ENCODE data around the gene PIPOX.

DNA sequence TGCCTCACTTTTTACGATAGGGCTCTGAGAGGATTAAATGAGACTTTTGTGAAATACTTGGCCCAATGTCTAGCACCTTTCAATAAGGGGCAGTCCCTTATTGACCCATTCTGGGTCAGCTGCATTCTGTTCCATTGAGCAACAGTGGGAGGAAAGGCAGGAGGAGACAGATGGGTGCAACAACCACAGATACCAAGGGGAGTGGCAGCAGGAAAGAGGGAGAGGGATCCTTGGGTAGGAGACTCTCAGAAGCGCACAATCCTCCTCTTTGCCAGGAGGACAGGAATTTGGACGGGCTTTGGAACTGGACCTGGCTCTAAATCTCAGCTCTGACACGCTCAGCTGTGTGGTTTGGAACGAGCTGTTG lies 3.5 kb downstream of the PIPOX start:
- TF ChIP-seq, protein P1, sequence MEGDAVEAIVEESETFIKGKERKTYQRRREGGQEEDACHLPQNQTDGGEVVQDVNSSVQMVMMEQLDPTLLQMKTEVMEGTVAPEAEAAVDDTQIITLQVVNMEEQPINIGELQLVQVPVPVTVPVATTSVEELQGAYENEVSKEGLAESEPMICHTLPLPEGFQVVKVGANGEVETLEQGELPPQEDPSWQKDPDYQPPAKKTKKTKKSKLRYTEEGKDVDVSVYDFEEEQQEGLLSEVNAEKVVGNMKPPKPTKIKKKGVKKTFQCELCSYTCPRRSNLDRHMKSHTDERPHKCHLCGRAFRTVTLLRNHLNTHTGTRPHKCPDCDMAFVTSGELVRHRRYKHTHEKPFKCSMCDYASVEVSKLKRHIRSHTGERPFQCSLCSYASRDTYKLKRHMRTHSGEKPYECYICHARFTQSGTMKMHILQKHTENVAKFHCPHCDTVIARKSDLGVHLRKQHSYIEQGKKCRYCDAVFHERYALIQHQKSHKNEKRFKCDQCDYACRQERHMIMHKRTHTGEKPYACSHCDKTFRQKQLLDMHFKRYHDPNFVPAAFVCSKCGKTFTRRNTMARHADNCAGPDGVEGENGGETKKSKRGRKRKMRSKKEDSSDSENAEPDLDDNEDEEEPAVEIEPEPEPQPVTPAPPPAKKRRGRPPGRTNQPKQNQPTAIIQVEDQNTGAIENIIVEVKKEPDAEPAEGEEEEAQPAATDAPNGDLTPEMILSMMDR (IDR thresholded peaks at IDR 0.05) = no peak
- TF ChIP-seq POLR2A (IDR thresholded peaks at IDR 0.05) = no peak
